H9 (cell line): Measurements from ENCODE around the gene RBMS3. TPM values are rescaled to one million over a fixed set of nuclear protein-coding genes. Genes with fewer than 3 reads are reported as not detected.

ENCODE experiments used
- DNase-seq: peaks from one replicate; pipeline ENCODE4 v3.0.0-alpha.2; 2017
- H2AFZ ChIP-seq: one replicate; pipeline ENCODE4 v1.6.1; 2013; ENCODE audit warnings: mild to moderate bottlenecking, low read length, control low read depth, moderate library complexity
- H2AK5ac ChIP-seq: 2 replicates; pipeline ENCODE4 v1.6.1; 2013; ENCODE audit warnings: low read length, control low read depth, mixed read lengths; ENCODE audit not compliant: insufficient read length
- H2BK120ac ChIP-seq: one replicate; pipeline ENCODE4 v1.6.1; 2013; ENCODE audit warnings: low read depth, mild to moderate bottlenecking, low read length, control low read depth, inconsistent platforms; ENCODE audit not compliant: poor library complexity, severe bottlenecking
- H2BK12ac ChIP-seq: 2 replicates; pipeline ENCODE4 v1.6.1; 2013; ENCODE audit warnings: low read length, control low read depth, mixed read lengths, low read depth; ENCODE audit not compliant: insufficient read length
- H2BK15ac ChIP-seq: 2 replicates; pipeline ENCODE4 v1.6.1; 2013; ENCODE audit warnings: low read depth, low read length, control low read depth
- H2BK20ac ChIP-seq: one replicate; pipeline ENCODE4 v1.6.1; 2013; ENCODE audit warnings: low read depth, mild to moderate bottlenecking, low read length, control low read depth, inconsistent platforms; ENCODE audit not compliant: poor library complexity, severe bottlenecking
- H2BK5ac ChIP-seq: 2 replicates; pipeline ENCODE4 v1.6.1; 2013; ENCODE audit warnings: low read length, control low read depth, mixed read lengths; ENCODE audit not compliant: insufficient read length
- H3K14ac ChIP-seq: 2 replicates; pipeline ENCODE4 v1.6.1; 2013; ENCODE audit warnings: low read length, control low read depth; ENCODE audit not compliant: insufficient read depth
- H3K18ac ChIP-seq: 2 replicates; pipeline ENCODE4 v1.6.1; 2013; ENCODE audit warnings: low read depth, mild to moderate bottlenecking, mixed read lengths, low read length, control low read depth; ENCODE audit not compliant: insufficient read length
- H3K23ac ChIP-seq: 2 replicates; pipeline ENCODE4 v1.6.1; 2013; ENCODE audit warnings: low read length, control low read depth, mixed read lengths, low read depth; ENCODE audit not compliant: insufficient read length
- H3K23me2 ChIP-seq: 2 replicates; pipeline ENCODE4 v1.6.1; 2013; ENCODE audit warnings: low read depth, mild to moderate bottlenecking, mixed read lengths, low read length, control low read depth; ENCODE audit not compliant: insufficient read length, poor library complexity, severe bottlenecking
- H3K27ac ChIP-seq: 2 replicates; pipeline ENCODE4 v1.5.1; 2013; ENCODE audit warnings: low read length, control low read depth, mixed read lengths, low read depth; ENCODE audit not compliant: insufficient read length
- H3K27me3 ChIP-seq: 2 replicates; pipeline ENCODE4 v1.6.1; 2013; ENCODE audit warnings: low read length, control low read depth, inconsistent platforms; ENCODE audit not compliant: insufficient read depth
- H3K4ac ChIP-seq: 2 replicates; pipeline ENCODE4 v1.6.1; 2013; ENCODE audit warnings: low read depth, mild to moderate bottlenecking, control low read depth, inconsistent platforms, low read length, moderate library complexity
- H3K4me1 ChIP-seq: 2 replicates; pipeline ENCODE4 v1.6.1; 2013; ENCODE audit warnings: low read length, control low read depth, inconsistent platforms; ENCODE audit not compliant: insufficient read depth
- H3K4me2 ChIP-seq: 2 replicates; pipeline ENCODE4 v1.6.1; 2013; ENCODE audit warnings: low read length, control low read depth, mixed read lengths; ENCODE audit not compliant: insufficient read length, insufficient read depth
- H3K56ac ChIP-seq: 2 replicates; pipeline ENCODE4 v1.6.1; 2013; ENCODE audit warnings: low read depth, mild to moderate bottlenecking, mixed read lengths, low read length, control low read depth; ENCODE audit not compliant: insufficient read length
- H3K79me1 ChIP-seq: 2 replicates; pipeline ENCODE4 v1.6.1; 2013; ENCODE audit warnings: low read depth, mild to moderate bottlenecking, moderate library complexity, low read length, control low read depth, inconsistent platforms; ENCODE audit not compliant: insufficient read depth, poor library complexity, severe bottlenecking
- H3K79me2 ChIP-seq: 2 replicates; pipeline ENCODE4 v1.6.1; 2013; ENCODE audit warnings: low read length, control low read depth, inconsistent platforms; ENCODE audit not compliant: insufficient read depth
- H3K9ac ChIP-seq: 2 replicates; pipeline ENCODE4 v1.6.1; 2013; ENCODE audit warnings: low read length, control low read depth, mixed read lengths; ENCODE audit not compliant: insufficient read length; ENCODE audit errors: extremely low read depth
- H3K9me3 ChIP-seq: one replicate; pipeline ENCODE4 v1.6.1; 2013; ENCODE audit warnings: low read depth, low read length, inconsistent platforms; ENCODE audit not compliant: control insufficient read depth
- H3T11ph ChIP-seq: one replicate; pipeline ENCODE4 v1.6.1; 2013; ENCODE audit warnings: mild to moderate bottlenecking, low read length, control low read depth, inconsistent platforms
- H4K20me1 ChIP-seq: one replicate; pipeline ENCODE4 v1.6.1; 2013; ENCODE audit not compliant: control insufficient read depth, insufficient read length, insufficient read depth
- H4K5ac ChIP-seq: 2 replicates; pipeline ENCODE4 v1.6.1; 2013; ENCODE audit warnings: low read depth, mild to moderate bottlenecking, mixed read lengths, low read length, control low read depth; ENCODE audit not compliant: insufficient read length
- H4K8ac ChIP-seq: replicated peaks from 2 replicates; pipeline ENCODE4 v1.6.1; 2013; ENCODE audit warnings: low read length, control low read depth, mixed read lengths, low read depth; ENCODE audit not compliant: insufficient read length
- H4K91ac ChIP-seq: 2 replicates; pipeline ENCODE4 v1.6.1; 2013; ENCODE audit warnings: low read depth, mild to moderate bottlenecking, moderate library complexity, mixed read lengths, low read length, control low read depth; ENCODE audit not compliant: insufficient read length
- H3K27ac Mint-ChIP-seq, 3 experiments: 2 replicates in 2 of 3; 3 replicates in 1 of 3; pipeline ENCODE4 v1.8.0; 2020 to 2021; ENCODE audit warnings: mixed read lengths in 3 of 3, mild to moderate bottlenecking in 1 of 3, moderate library complexity in 1 of 3
- H3K27me3 Mint-ChIP-seq: 2 replicates; pipeline ENCODE4 v1.8.0; 2021; ENCODE audit warnings: low read depth, mild to moderate bottlenecking, moderate library complexity, mixed read lengths
- H3K36me3 Mint-ChIP-seq, 3 experiments: 2 replicates in 2 of 3; 3 replicates in 1 of 3; pipeline ENCODE4 v1.8.0; 2020 to 2021; ENCODE audit warnings: low read depth in 3 of 3, mixed read lengths in 3 of 3; ENCODE audit not compliant: insufficient read depth in 1 of 3
- H3K4me1 Mint-ChIP-seq, 2 experiments: 2 replicates each; pipeline ENCODE4 v1.8.0; 2020; ENCODE audit warnings: mixed read lengths in 2 of 2
- H3K4me3 Mint-ChIP-seq, 2 experiments: 2 replicates in 1 of 2; 3 replicates in 1 of 2; pipeline ENCODE4 v1.8.0; 2020 to 2021; ENCODE audit warnings: mild to moderate bottlenecking in 2 of 2, mixed read lengths in 2 of 2, moderate library complexity in 1 of 2
- H3K9me3 Mint-ChIP-seq, 2 experiments: 2 replicates in 1 of 2; 3 replicates in 1 of 2; pipeline ENCODE4 v1.8.0; 2020; ENCODE audit warnings: mild to moderate bottlenecking in 2 of 2, mixed read lengths in 2 of 2, moderate library complexity in 1 of 2
- CTCF ChIP-seq: fragments of 200-600 bp; sonication (generic); conservative IDR thresholded peaks from 3 replicates; pipeline ENCODE4 v1.8.0; 2021; ENCODE audit warnings: antibody characterized with exemption, mild to moderate bottlenecking
- WGBS: extraction: QIAGEN DNeasy Blood & Tissue Kit; methylation state at CpG from one replicate; pipeline ENCODE4 v1.1.7; 2013; ENCODE audit warnings: missing lambda C conversion rate, low lambda C conversion rate, mixed read lengths; ENCODE audit not compliant: insufficient read length; ENCODE audit errors: extremely low coverage; 5-methylcytosine and 5-hydroxymethylcytosine counted together
- total RNA-seq: library from RNA; stranded (reverse); gene quantifications from 2 replicates; pipeline ENCODE4 v1.2.1, GENCODE V29; 2021

The RBMS3 gene
- total RNA-seq, 1 experiment from 2014 or later: 8.1 TPM

DNA sequence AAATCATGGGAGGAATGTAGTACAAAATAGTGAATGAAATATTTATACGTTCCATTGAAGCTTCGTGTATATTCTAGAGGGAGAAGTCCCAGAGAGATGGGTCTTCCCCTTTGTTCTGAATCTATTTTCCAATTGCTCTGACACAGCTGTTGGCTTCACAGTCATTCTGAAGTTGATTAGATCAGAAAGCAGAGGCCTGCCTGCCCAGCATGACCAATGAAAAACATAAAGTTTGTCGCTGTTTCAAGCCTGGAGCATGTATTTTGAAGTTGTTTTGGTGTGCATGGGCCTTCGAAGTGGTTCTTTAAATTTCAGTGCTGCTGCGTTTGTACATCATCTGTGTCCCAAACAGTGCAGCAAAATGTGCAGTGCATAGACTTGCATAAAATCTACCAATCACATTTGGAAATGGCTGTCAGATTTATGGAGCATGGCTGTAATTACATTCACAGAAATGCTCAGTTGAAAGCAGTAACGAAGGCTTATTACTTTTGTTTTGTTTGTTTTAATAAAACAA, 31.0 kb upstream of the RBMS3 start:
- H3K9me3 Mint-ChIP-seq: no peaks in the 10 kb centered on the region
- Histone ChIP-seq H3K27ac (no peak overlapping the region), H3K4me2 (no peak overlapping the region), H3K4ac (no peak overlapping the region), H3K9ac (no peak overlapping the region), H3K23ac (no peak overlapping the region), H3K79me1 (no peaks in the 10 kb centered on the region), H3K9me3 (no peaks in the 10 kb centered on the region), H2BK120ac (no peak overlapping the region), H2BK12ac (no peak overlapping the region), H4K91ac (no peak overlapping the region), H4K5ac (no peak overlapping the region), H4K8ac (no peak overlapping the region), H2BK20ac (no peak overlapping the region), H3K79me2 (no peaks in the 10 kb centered on the region), H4K20me1 (no peaks in the 10 kb centered on the region), H2BK5ac (no peak overlapping the region), H3K56ac (no peak overlapping the region), H2AFZ (no peak overlapping the region), H3T11ph (no peak overlapping the region), H2BK15ac (no peak overlapping the region), H3K27me3 (no peaks in the 10 kb centered on the region), H3K23me2 (no peaks in the 10 kb centered on the region), H3K4me1 (no peaks in the 10 kb centered on the region), H3K14ac (no peak overlapping the region), H2AK5ac (no peak overlapping the region), H3K18ac (no peak overlapping the region)
- no peaks in the 10 kb centered on the region for H3K36me3 Mint-ChIP-seq
- H3K27ac Mint-ChIP-seq: no peak overlapping the region
- no peak overlapping the region for H3K4me3 Mint-ChIP-seq
- no CpG with 5 or more reads among the region's 6 CpGs for WGBS
- TF ChIP-seq CTCF: no peak
- H3K4me1 Mint-ChIP-seq: no peaks in the 10 kb centered on the region
- no peaks in the 10 kb centered on the region for H3K27me3 Mint-ChIP-seq
- no peak for DNase-seq
